Neural cell (in vitro differentiated cells): ENCODE results near the gene SPTBN1. TPM values are rescaled to one million over a fixed set of nuclear protein-coding genes. Genes with fewer than 3 reads are reported as not detected.

Experiments
- H2AFZ ChIP-seq: fragments of 200-600, 300-800 bp; sonication (generic), shearing (Covaris generic); 2 replicates; pipeline ENCODE4 v1.6.0; 2014; ENCODE audit warnings: low read depth, mild to moderate bottlenecking, antibody characterized with exemption, low read length, moderate library complexity
- H3F3A ChIP-seq: fragments of 200-600 bp; shearing (Covaris generic); 2 replicates; pipeline ENCODE4 v1.6.1; 2016; ENCODE audit warnings: mild to moderate bottlenecking, moderate library complexity, mixed read lengths, antibody characterized with exemption, low read length; ENCODE audit not compliant: insufficient read depth, poor library complexity, severe bottlenecking
- H3K27ac ChIP-seq: fragments of 200-600, 300-800 bp; sonication (generic), shearing (Covaris generic); 2 replicates; pipeline ENCODE4 v1.5.1; 2014; ENCODE audit warnings: mild to moderate bottlenecking, low read length, moderate library complexity
- H3K27me3 ChIP-seq: fragments of 300-800, 200-600 bp; sonication (generic), shearing (Covaris generic); 2 replicates; pipeline ENCODE4 v1.6.0; 2014; ENCODE audit warnings: mild to moderate bottlenecking, low read depth, low read length, moderate library complexity; ENCODE audit not compliant: insufficient read depth
- H3K36me3 ChIP-seq: fragments of 300-800, 200-600 bp; sonication (generic), shearing (Covaris generic); 2 replicates; pipeline ENCODE4 v1.5.1; 2014; ENCODE audit warnings: mild to moderate bottlenecking, antibody characterized with exemption, low read length, moderate library complexity; ENCODE audit not compliant: insufficient read depth
- H3K4me2 ChIP-seq: fragments of 300-800, 200-600 bp; sonication (generic), shearing (Covaris generic); 2 replicates; pipeline ENCODE4 v1.6.0; 2014; ENCODE audit warnings: mild to moderate bottlenecking, low read length
- H3K4me3 ChIP-seq: fragments of 300-800, 200-600 bp; sonication (generic), shearing (Covaris generic); 2 replicates; pipeline ENCODE4 v1.5.1; 2014; ENCODE audit warnings: mild to moderate bottlenecking, low read length, moderate library complexity
- H3K79me2 ChIP-seq: fragments of 200-600 bp; shearing (Covaris generic); replicated peaks from 2 replicates; pipeline ENCODE4 v1.6.0; 2014; ENCODE audit warnings: mild to moderate bottlenecking, low read length, moderate library complexity; ENCODE audit not compliant: insufficient read depth
- H3K9ac ChIP-seq: fragments of 300-800, 200-600 bp; sonication (generic), shearing (Covaris generic); 2 replicates; pipeline ENCODE4 v1.6.1; 2016; ENCODE audit warnings: mild to moderate bottlenecking, low read length, mixed read lengths
- H3K9me2 ChIP-seq: fragments of 200-600 bp; shearing (Covaris generic); 2 replicates; pipeline ENCODE4 v1.6.1; 2016; ENCODE audit warnings: mild to moderate bottlenecking, low read length, mixed read lengths; ENCODE audit not compliant: insufficient read depth
- H3K9me3 ChIP-seq: fragments of 200-600, 300-800 bp; sonication (generic), shearing (Covaris generic); 2 replicates; pipeline ENCODE4 v1.6.1; 2016; ENCODE audit warnings: mild to moderate bottlenecking, mixed run types, low read length, moderate library complexity, mixed read lengths
- H4K20me1 ChIP-seq: fragments of 200-600 bp; shearing (Covaris generic); 2 replicates; pipeline ENCODE4 v1.6.1; 2016; ENCODE audit warnings: mild to moderate bottlenecking, mixed run types; ENCODE audit not compliant: insufficient read depth
- CTCF ChIP-seq: fragments of 450-650 bp; IDR thresholded peaks from 2 replicates; pipeline ENCODE4 v1.5.1; 2014; ENCODE audit warnings: antibody characterized with exemption, mild to moderate bottlenecking, moderate library complexity; ENCODE audit not compliant: poor library complexity, severe bottlenecking
- EP300 ChIP-seq: fragments of 450-650 bp; conservative IDR thresholded peaks from 2 replicates; pipeline ENCODE4 v1.6.1; 2014; ENCODE audit warnings: antibody characterized with exemption, mild to moderate bottlenecking, moderate library complexity; ENCODE audit not compliant: poor library complexity, severe bottlenecking
- EZH2 ChIP-seq: fragments of 200-600, 300-800 bp; shearing (Covaris generic), sonication (generic); IDR thresholded peaks from 2 replicates; pipeline ENCODE4 v1.6.1; 2014; ENCODE audit warnings: antibody characterized with exemption, low read length, borderline replicate concordance, mild to moderate bottlenecking; ENCODE audit not compliant: insufficient read depth, poor library complexity, severe bottlenecking
- MXI1 ChIP-seq: fragments of 450-650 bp; conservative IDR thresholded peaks from 2 replicates; pipeline ENCODE4 v1.6.1; 2014; ENCODE audit warnings: antibody characterized with exemption, mild to moderate bottlenecking; ENCODE audit not compliant: poor library complexity, severe bottlenecking
- POLR2AphosphoS5 ChIP-seq: IDR thresholded peaks from 2 replicates; pipeline ENCODE4 v1.6.1; 2012
- RAD21 ChIP-seq: fragments of 450-650 bp; conservative IDR thresholded peaks from 2 replicates; pipeline ENCODE4 v1.6.1; 2014; ENCODE audit warnings: antibody characterized with exemption, mild to moderate bottlenecking, moderate library complexity
- REST ChIP-seq: IDR thresholded peaks from 2 replicates; pipeline ENCODE4 v1.6.1; 2012; ENCODE audit warnings: borderline replicate concordance
- SMC3 ChIP-seq: fragments of 450-650 bp; conservative IDR thresholded peaks from 2 replicates; pipeline ENCODE4 v1.6.1; 2014; ENCODE audit warnings: antibody characterized with exemption, mild to moderate bottlenecking, moderate library complexity; ENCODE audit not compliant: poor library complexity
- TAF1 ChIP-seq: IDR thresholded peaks from 2 replicates; pipeline ENCODE4 v1.6.1; 2012; ENCODE audit warnings: low read depth
- polyA plus RNA-seq: library from polyadenylated mRNA; depleted of rRNA; stranded (reverse); fragments of >200 nt; gene quantifications from 2 replicates; pipeline ENCODE4 v1.2.3, GENCODE V29; 2014

SPTBN1 gene
- polyA plus RNA-seq, 1 donor from 2014 or later: 92.1 TPM

GRCh38 chr2:54603796-54604195, 147.7 kb downstream of the SPTBN1 start:
- Histone ChIP-seq H3K36me3 (peaks cover 4% of the 10 kb centered on the region), H3K79me2 (peaks cover 31% of the 10 kb centered on the region), H3K27ac (no peak overlapping the region), H3K9me3 (no peaks in the 10 kb centered on the region), H3K4me3 (no peak overlapping the region), H3K4me2 (no peak overlapping the region), H3K27me3 (no peaks in the 10 kb centered on the region), H3K9ac (no peak overlapping the region), H3K9me2 (no peaks in the 10 kb centered on the region), H2AFZ (no peak overlapping the region), H4K20me1 (peaks cover 15% of the 10 kb centered on the region), H3F3A (no peaks in the 10 kb centered on the region)
- TF ChIP-seq TAF1: no peak
- no peak for TF ChIP-seq EZH2
- TF ChIP-seq MXI1: no peak
- TF ChIP-seq SMC3: no peak
- TF ChIP-seq EP300: no peak
- no peak for TF ChIP-seq POLR2AphosphoS5
- TF ChIP-seq RAD21: no peak
- TF ChIP-seq CTCF: no peak
- no peak for TF ChIP-seq REST

- Histone ChIP-seq H3K9ac (no peak overlapping the region), H2AFZ (no peak overlapping the region), H3K4me3 (no peak overlapping the region)
Measured at GRCh38 chr2:54604871-54605270, 148.7 kb downstream of the SPTBN1 start.

More at GRCh38 chr2:54604871-54605270, 148.7 kb downstream of the SPTBN1 start:
- no peaks in the 10 kb centered on the region for H3K27me3 ChIP-seq
- H3K79me2 ChIP-seq: peaks cover 35% of the 10 kb centered on the region
- TF ChIP-seq SMC3: no peak
- no peak for TF ChIP-seq REST
- no peak for TF ChIP-seq TAF1
- TF ChIP-seq EZH2: no peak
- TF ChIP-seq EP300: no peak
- no peak for TF ChIP-seq MXI1
- no peak for TF ChIP-seq POLR2AphosphoS5
- TF ChIP-seq CTCF: no peak
- no peak for TF ChIP-seq RAD21
- no peaks in the 10 kb centered on the region for H3K36me3 ChIP-seq
- H3K27ac ChIP-seq: no peak overlapping the region
- H3K4me2 ChIP-seq: no peak overlapping the region
- H3F3A ChIP-seq: no peaks in the 10 kb centered on the region
- H3K9me3 ChIP-seq: no peaks in the 10 kb centered on the region
- peaks cover 15% of the 10 kb centered on the region for H4K20me1 ChIP-seq
- no peaks in the 10 kb centered on the region for H3K9me2 ChIP-seq
